Measurements from ENCODE around the gene MASP2. TPM values are rescaled to one million over a fixed set of nuclear protein-coding genes. Genes with fewer than 3 reads are reported as not detected.

MASP2 gene
- total RNA-seq, 1 experiment from 2014 or later, result not detected

DNA sequence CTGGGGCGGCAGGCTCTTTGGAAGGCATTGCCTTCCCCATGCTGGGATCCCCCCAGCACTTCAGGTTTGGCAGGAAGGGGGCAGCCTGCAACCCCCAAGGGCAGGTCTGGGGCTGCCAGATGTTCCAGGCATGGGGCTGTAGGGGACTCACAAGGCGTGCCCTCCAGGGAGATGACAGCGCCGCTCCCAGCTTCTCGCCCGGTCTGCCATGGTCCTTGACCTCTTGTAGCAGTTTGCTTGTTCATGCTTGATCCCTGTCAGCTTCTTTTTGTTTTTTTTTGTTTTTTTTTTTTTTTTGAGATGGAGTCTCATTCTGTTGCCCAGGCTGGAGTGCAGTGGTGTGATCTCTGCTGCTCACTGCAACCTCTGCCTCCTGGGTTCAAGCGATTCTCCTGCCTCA, 56.2 kb downstream of the MASP2 start:
- DNase-seq (ENCODE audit: low read depth), result no peak

DNA sequence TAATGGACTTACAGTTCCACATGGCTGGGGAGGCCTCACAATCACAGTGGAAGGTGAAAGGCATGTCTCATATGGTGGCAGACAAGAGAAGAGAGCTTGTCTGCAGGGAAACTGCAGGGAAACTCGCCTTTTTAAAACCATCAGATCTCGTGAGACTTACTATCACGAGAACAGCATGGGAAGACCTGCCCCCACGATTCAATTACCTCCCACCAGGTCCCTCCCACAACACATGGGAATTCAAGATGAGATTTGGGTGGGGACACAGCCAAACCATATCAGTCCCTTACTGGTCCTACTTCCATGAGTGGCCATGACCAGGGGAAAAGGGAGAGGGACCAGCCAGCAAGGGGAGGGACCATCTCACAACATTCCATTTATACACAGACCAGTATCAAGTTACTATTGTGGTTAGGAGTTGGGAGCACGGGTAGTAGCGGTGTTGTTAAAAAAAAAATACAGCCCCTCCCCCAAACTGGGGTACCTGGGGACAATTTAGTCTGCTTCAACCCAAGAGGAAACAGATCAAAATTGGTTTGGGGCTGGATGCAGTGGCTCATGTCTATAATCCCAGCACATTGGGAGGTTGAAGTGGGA, 57.0 kb downstream of the MASP2 start:
- peak; percentile 20 for DNase-seq (ENCODE audit: low read depth)

DNA sequence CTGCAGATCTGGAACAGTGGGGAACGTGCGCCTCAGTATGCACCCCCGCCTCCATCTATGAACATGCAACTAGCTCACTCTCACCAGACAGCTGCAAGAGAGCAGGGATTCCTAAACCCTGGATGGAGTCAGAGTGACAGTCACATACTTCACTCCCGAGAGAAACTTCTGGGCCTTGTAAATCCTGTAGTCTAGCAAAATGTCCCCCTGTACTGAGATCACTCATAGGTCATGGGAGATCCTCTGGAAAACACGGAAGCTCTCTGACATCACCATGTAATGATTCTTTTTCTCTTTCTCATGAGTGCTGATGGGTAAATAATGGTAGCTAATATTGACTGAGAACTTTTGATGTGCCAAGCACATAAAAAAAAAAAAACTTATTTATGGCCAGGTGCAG, 57.9 kb downstream of the MASP2 start:
- no peak for DNase-seq (ENCODE audit: low read depth)

DNA sequence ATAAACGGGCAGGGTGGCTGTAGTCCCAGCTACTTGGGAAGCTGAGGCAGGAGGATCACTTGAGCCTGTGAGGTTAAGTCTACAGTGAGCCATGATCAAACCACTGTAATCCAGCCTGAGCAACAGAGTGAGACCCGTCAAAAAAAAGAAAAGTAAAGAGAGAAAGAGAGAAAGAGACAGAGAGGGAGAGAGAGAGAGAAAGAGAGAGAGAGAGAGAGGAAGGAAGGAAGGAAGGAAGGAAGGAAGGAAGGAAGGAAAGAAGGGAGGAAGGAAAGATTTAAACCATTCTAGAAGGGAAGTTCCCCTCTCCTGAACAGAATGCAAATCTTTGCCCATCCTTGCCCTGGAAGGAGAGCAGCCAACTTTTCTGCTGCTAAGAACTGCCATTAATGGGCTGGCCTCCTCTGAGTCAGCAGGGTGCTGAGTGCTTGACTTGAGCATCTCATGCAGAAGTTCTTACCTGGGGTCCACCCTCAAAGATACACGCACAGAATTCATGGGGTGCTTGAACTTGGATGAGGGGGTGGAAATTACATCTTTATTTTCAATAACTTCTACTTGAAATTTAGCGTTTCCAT, 59.1 kb downstream of the MASP2 start:
- no peak for DNase-seq (ENCODE audit: low read depth)

DNA sequence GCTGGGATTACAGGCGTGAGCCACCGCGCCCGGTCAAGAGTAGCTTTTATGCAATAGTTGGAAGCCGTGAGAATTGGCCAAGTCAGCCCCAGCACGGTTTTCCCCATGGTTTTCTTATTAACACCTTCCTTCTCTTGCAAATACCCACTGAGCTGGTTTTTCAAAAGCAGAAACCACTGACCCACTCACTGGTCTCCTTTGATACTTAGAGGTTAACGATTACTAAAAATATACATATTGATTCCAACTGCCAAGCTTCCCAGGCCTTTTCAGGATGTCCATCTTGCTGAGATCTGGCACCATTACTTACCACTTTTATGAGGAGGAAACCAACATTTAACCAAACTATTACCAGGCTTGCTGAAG, 60.5 kb downstream of the MASP2 start:
- DNase-seq (ENCODE audit: low read depth), result no peak

DNA sequence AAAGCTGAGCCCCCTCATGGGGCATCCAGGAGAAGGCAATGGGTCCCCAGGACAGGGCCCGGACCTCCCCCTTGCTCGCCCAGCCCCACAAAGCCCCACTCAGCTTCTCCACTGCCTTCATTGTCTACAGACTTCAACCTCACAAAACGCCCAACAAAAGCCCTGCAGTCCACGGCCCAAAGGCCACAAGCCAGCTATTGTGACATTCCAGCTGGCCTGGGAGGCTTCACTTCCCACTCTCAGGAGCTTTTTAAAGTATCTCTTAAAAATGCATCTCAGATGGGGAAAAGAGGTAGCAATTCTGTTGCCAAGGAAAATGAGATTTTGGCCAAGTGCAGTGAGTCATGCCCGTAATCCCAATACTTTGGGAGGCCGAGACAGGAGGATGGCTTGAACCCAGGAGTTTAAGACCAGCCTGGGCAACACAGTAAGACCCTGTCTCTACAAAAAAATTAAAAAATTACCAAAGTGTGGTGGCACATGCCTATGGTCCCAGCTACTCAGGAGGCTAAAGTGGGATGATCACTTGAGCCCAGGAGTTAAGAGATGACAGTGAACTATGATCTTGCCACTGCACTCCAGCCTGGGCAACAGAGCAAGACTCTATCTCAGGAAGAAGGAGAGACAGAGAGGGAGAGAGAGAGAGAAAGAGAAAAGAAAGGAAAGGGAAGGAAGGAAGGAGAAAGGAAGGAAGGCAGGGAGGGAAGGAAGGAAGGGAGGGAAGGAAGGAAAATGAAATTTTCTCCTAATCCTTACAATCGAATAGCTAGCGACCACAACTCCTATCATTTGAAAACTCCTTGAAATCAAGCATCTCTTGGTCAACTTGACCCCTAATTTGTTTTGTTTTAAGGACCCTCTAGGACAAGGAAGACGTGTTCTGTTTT, 66.0 kb downstream of the MASP2 start:
- peak; percentile 58 for DNase-seq (ENCODE audit: low read depth)

DNA sequence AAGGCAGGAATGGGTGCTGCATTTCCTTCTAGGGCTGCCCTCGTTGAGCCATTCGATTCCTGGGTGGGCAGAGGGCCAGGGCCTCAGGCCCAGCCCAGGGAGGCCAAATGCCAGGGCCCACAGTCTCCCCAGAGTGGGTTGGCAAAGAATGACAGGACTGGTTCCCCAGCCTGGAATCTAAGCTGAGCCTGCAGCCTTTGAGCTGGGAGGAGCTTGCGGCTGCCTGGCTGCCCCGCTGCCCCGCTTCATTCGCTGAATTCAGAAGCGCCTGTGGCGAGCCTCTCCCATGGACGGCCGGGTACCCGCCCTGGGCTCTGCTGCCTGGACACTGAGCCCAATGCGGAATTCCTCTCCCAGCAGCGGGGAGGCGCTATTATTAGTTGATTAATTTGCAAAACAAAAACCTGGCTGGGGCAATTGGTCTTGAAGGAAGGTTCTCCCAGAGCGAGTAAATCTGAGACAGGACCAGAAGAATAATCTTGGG, 66.9 kb downstream of the MASP2 start:
- DNase-seq (ENCODE audit: low read depth), result peak; percentile 90

DNA sequence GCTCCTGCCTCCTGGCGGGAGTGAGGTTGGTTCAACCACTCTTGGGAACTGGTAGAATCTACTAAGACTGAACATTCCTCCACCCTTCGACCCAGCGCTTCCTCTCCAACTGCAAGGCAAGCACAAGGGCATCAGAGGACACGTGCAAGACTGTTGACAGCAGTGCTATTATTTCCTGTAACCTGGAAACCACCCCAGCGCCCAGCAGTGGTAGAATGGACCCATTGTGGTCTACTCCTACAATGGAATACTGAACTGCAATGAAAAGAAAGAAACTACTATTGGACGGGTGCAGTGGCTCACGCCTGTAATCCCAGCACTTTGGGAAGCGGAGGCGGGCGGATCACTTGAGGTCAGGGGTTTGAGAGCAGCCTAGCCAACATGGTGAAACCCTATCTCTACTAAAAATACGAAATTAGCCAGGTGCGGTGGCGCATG, 67.5 kb downstream of the MASP2 start:
- peak; percentile 84 for DNase-seq (ENCODE audit: low read depth)

DNA sequence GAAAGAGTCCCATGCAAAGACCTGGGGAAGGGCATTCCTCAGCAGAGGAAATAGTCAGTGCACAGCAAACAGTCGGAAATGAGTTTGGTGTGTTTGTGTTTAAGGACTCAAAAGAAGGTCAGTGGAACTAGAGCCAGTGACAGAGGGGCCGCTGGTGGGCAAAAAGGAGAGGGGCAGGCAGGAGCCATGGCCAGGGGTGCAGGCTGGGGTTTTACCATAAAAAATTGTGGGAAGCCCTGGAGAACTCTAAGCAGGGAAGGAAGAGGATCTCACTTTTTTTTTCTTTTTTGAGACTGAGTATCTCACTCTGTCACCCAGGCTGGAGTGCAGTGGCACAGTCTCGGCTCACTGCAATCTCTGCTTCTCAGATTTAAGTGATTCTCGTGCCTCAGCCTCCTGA, 68.3 kb downstream of the MASP2 start:
- DNase-seq (ENCODE audit: low read depth), result no peak

Other genes with a start within 250 kb of the MASP2 start
- gene TARDBP, start 34.6 kb downstream of the MASP2 start, total RNA-seq (2014; rRNA removed; shearing (Covaris generic)), result 69.6 and 74.4 TPM in 2 replicates
- gene SRM, start 12.8 kb upstream of the MASP2 start, total RNA-seq (2014; rRNA removed; shearing (Covaris generic)), result 35.6 and 41.8 TPM in 2 replicates
- 76.9 and 105 TPM in 2 replicates for gene EXOSC10, start 52.6 kb upstream of the MASP2 start, total RNA-seq (2014; rRNA removed; shearing (Covaris generic))
- not detected in 2 replicates for gene ANGPTL7, start 142.1 kb upstream of the MASP2 start, total RNA-seq (2014; rRNA removed; shearing (Covaris generic))
- 30.4 and 31.1 TPM in 2 replicates for gene MTOR, start 215.3 kb upstream of the MASP2 start, total RNA-seq (2014; rRNA removed; shearing (Covaris generic))
- gene UBIAD1, start 226.0 kb upstream of the MASP2 start, total RNA-seq (2014; rRNA removed; shearing (Covaris generic)), result 7.1 and 10.8 TPM in 2 replicates

All from RPMI7951 (cell line).